BLaER1 (cell line): Measurements from ENCODE around the gene KIDINS220.

ENCODE experiments used
- H3K27ac ChIP-seq: shearing (Covaris generic); formaldehyde crosslinking; 2 replicates; pipeline ENCODE4 v1.8.1; 2022
- H3K27me3 ChIP-seq: shearing (Covaris generic); formaldehyde crosslinking; 2 replicates; pipeline ENCODE4 v1.8.1; 2022
- H3K36me3 ChIP-seq: shearing (Covaris generic); formaldehyde crosslinking; 2 replicates; pipeline ENCODE4 v1.8.1; 2022
- H3K4me1 ChIP-seq: shearing (Covaris generic); formaldehyde crosslinking; 2 replicates; pipeline ENCODE4 v1.8.1; 2022
- H3K4me2 ChIP-seq: shearing (Covaris generic); formaldehyde crosslinking; 2 replicates; pipeline ENCODE4 v1.8.1; 2022
- H3K4me3 ChIP-seq: shearing (Covaris generic); formaldehyde crosslinking; 2 replicates; pipeline ENCODE4 v1.8.1; 2022
- H3K9ac ChIP-seq: shearing (Covaris generic); formaldehyde crosslinking; 2 replicates; pipeline ENCODE4 v1.8.1; 2022
- H3K9me3 ChIP-seq: shearing (Covaris generic); formaldehyde crosslinking; 2 replicates; pipeline ENCODE4 v1.8.1; 2022
- H4K20me1 ChIP-seq: shearing (Covaris generic); formaldehyde crosslinking; 2 replicates; pipeline ENCODE4 v1.8.1; 2022
- Cebpa-rat ChIP-seq: shearing (Covaris generic); IDR thresholded peaks from 2 replicates; pipeline ENCODE4 v1.8.1; 2022

The KIDINS220 gene

GRCh38 chr2:8819194-8819593 is 18.2 kb downstream of the KIDINS220 start:
- no peak overlapping the region for H3K9ac ChIP-seq
- H3K4me2 ChIP-seq: no peak overlapping the region
- H4K20me1 ChIP-seq: peaks cover 30% of the 10 kb centered on the region; the same call in 1 of the 2 replicates
- H3K27ac ChIP-seq: no peak overlapping the region
- H3K36me3 ChIP-seq: peaks cover 61% of the 10 kb centered on the region
- H3K4me1 ChIP-seq: peaks cover 12% of the 10 kb centered on the region
- H3K27me3 ChIP-seq: no peaks in the 10 kb centered on the region
- TF ChIP-seq Cebpa-rat: no peak
- no peak overlapping the region for H3K4me3 ChIP-seq
- H3K9me3 ChIP-seq: no peaks in the 10 kb centered on the region

GRCh38 chr2:8817221-8817620 is 20.2 kb downstream of the KIDINS220 start:
- H3K4me2 ChIP-seq: no peak overlapping the region
- no peak for TF ChIP-seq Cebpa-rat
- H3K27ac ChIP-seq: no peak overlapping the region
- peaks cover 23% of the 10 kb centered on the region; the same call in 1 of the 2 replicates for H4K20me1 ChIP-seq
- peaks cover 12% of the 10 kb centered on the region for H3K4me1 ChIP-seq
- peaks cover 74% of the 10 kb centered on the region for H3K36me3 ChIP-seq
- H3K4me3 ChIP-seq: no peak overlapping the region
- H3K27me3 ChIP-seq: no peaks in the 10 kb centered on the region
- no peaks in the 10 kb centered on the region for H3K9me3 ChIP-seq
- no peak overlapping the region for H3K9ac ChIP-seq

- H3K27me3 ChIP-seq: no peaks in the 10 kb centered on the region
- TF ChIP-seq Cebpa-rat: no peak
- peaks cover 13% of the 10 kb centered on the region; the same call in 1 of the 2 replicates for H3K4me1 ChIP-seq
- no peaks in the 10 kb centered on the region for H4K20me1 ChIP-seq
- H3K9me3 ChIP-seq: no peaks in the 10 kb centered on the region
- peaks cover 92% of the 10 kb centered on the region for H3K36me3 ChIP-seq
- H3K4me3 ChIP-seq: no peak overlapping the region
- no peak overlapping the region for H3K4me2 ChIP-seq
- no peak overlapping the region for H3K9ac ChIP-seq
- no peak overlapping the region for H3K27ac ChIP-seq
These were observed 30.3 kb downstream of the KIDINS220 start for GRCh38 chr2:8806885-8807704.

GRCh38 chr2:8805278-8806210 is 31.9 kb downstream of the KIDINS220 start:
- peaks cover 92% of the 10 kb centered on the region for H3K36me3 ChIP-seq

GRCh38 chr2:8803658-8804379 is 33.6 kb downstream of the KIDINS220 start:
- Histone ChIP-seq H3K36me3 (peaks cover 92% of the 10 kb centered on the region), H3K27me3 (no peaks in the 10 kb centered on the region), H3K27ac (no peak overlapping the region), H3K4me1 (peaks cover 13% of the 10 kb centered on the region; the same call in 1 of the 2 replicates), H3K9ac (no peak overlapping the region), H3K4me3 (no peak overlapping the region), H3K9me3 (no peaks in the 10 kb centered on the region), H3K4me2 (no peak overlapping the region), H4K20me1 (no peaks in the 10 kb centered on the region)
- TF ChIP-seq Cebpa-rat: no peak

More at GRCh38 chr2:8805278-8806210, 31.9 kb downstream of the KIDINS220 start:
- no peaks in the 10 kb centered on the region for H3K9me3 ChIP-seq
- H3K4me3 ChIP-seq: no peak overlapping the region
- no peak overlapping the region for H3K9ac ChIP-seq
- H4K20me1 ChIP-seq: no peaks in the 10 kb centered on the region
- H3K4me2 ChIP-seq: no peak overlapping the region
- H3K27me3 ChIP-seq: no peaks in the 10 kb centered on the region
- no peak overlapping the region for H3K27ac ChIP-seq
- TF ChIP-seq Cebpa-rat: no peak
- peaks cover 13% of the 10 kb centered on the region; the same call in 1 of the 2 replicates for H3K4me1 ChIP-seq

- peaks cover 91% of the 10 kb centered on the region for H3K36me3 ChIP-seq
These were observed 34.7 kb downstream of the KIDINS220 start for GRCh38 chr2:8802741-8803140.

GRCh38 chr2:8800821-8801220 is 36.6 kb downstream of the KIDINS220 start:
- peaks cover 89% of the 10 kb centered on the region for H3K36me3 ChIP-seq
- H4K20me1 ChIP-seq: no peaks in the 10 kb centered on the region
- H3K9me3 ChIP-seq: no peaks in the 10 kb centered on the region
- no peaks in the 10 kb centered on the region for H3K27me3 ChIP-seq
- no peak overlapping the region for H3K27ac ChIP-seq
- H3K4me3 ChIP-seq: no peak overlapping the region
- no peak overlapping the region for H3K9ac ChIP-seq
- peaks cover 5% of the 10 kb centered on the region; the same call in 1 of the 2 replicates for H3K4me1 ChIP-seq
- no peak for TF ChIP-seq Cebpa-rat
- no peak overlapping the region for H3K4me2 ChIP-seq

More at GRCh38 chr2:8802741-8803140, 34.7 kb downstream of the KIDINS220 start:
- no peak overlapping the region for H3K4me2 ChIP-seq
- no peak overlapping the region for H3K27ac ChIP-seq
- peaks cover 13% of the 10 kb centered on the region; the same call in 1 of the 2 replicates for H3K4me1 ChIP-seq
- H3K4me3 ChIP-seq: no peak overlapping the region
- H3K27me3 ChIP-seq: no peaks in the 10 kb centered on the region
- H3K9me3 ChIP-seq: no peaks in the 10 kb centered on the region
- no peak for TF ChIP-seq Cebpa-rat
- no peaks in the 10 kb centered on the region for H4K20me1 ChIP-seq
- no peak overlapping the region for H3K9ac ChIP-seq

GRCh38 chr2:8800218-8800617 is 37.2 kb downstream of the KIDINS220 start:
- H3K4me1 ChIP-seq: no peaks in the 10 kb centered on the region
- H3K9me3 ChIP-seq: no peaks in the 10 kb centered on the region
- peaks cover 88% of the 10 kb centered on the region for H3K36me3 ChIP-seq
- no peak overlapping the region for H3K9ac ChIP-seq
- no peaks in the 10 kb centered on the region for H4K20me1 ChIP-seq
- H3K4me3 ChIP-seq: no peak overlapping the region
- H3K27me3 ChIP-seq: no peaks in the 10 kb centered on the region
- no peak for TF ChIP-seq Cebpa-rat
- H3K4me2 ChIP-seq: no peak overlapping the region
- no peak overlapping the region for H3K27ac ChIP-seq

- H3K4me3 ChIP-seq: no peak overlapping the region
- no peak overlapping the region for H3K4me2 ChIP-seq
- H3K36me3 ChIP-seq: peaks cover 90% of the 10 kb centered on the region
- no peaks in the 10 kb centered on the region for H3K4me1 ChIP-seq
- no peaks in the 10 kb centered on the region for H3K27me3 ChIP-seq
- H3K9me3 ChIP-seq: no peaks in the 10 kb centered on the region
- TF ChIP-seq Cebpa-rat: no peak
- H4K20me1 ChIP-seq: no peaks in the 10 kb centered on the region
- H3K27ac ChIP-seq: no peak overlapping the region
- no peak overlapping the region for H3K9ac ChIP-seq
These were observed 38.4 kb downstream of the KIDINS220 start for GRCh38 chr2:8799004-8799403.
